ENCODE measurements around the gene OGFR. TPM values are rescaled to one million over a fixed set of nuclear protein-coding genes. Genes with fewer than 3 reads are reported as not detected.

The OGFR gene
- total RNA-seq, 1 experiment from 2014 or later: 46.1 TPM

- intact Hi-C loops (cut with micrococcal nuclease; ENCODE audit: unreplicated experiment): no loop called here
- ChIA-PET CTCF (interaction anchor here (1.6 to 1.7 kb wide), 2 partner anchors 9 kb away, joined by 6 to 8 read pairs; no protein-coding TSS in a partner anchor), POLR2A (ENCODE audit: low non-redundant PET) (interaction anchor here (0.6 kb wide), 1 partner anchor 26 kb away, joined by 3 read pairs; no protein-coding TSS in a partner anchor)
- Histone ChIP-seq H3K9me3 (ENCODE audit: low read depth, low read length, poor library complexity, severe bottlenecking) (no peaks in the 10 kb centered on the region), H3K27ac (ENCODE audit: low read depth, low read length, poor library complexity, severe bottlenecking) (no peak overlapping the region), H3K4me1 (ENCODE audit: insufficient read depth, low read length, poor library complexity, severe bottlenecking) (peaks cover 18% of the 10 kb centered on the region), H3K4me3 (ENCODE audit: low read depth, low read length, poor library complexity, severe bottlenecking) (no peak overlapping the region), H3K27me3 (replicated peaks; ENCODE audit: insufficient read depth, low read depth, low read length, poor library complexity) (no peaks in the 10 kb centered on the region), H3K36me3 (ENCODE audit: insufficient read depth, low read length, poor library complexity, severe bottlenecking) (no peaks in the 10 kb centered on the region)
- BruUV-seq (replicated peaks): no TSS peak
- DNase-seq (ENCODE audit: low spot score): peak; percentile 64
- TF ChIP-seq CTCF (conservative IDR thresholded peaks at IDR 0.05; ENCODE audit: low read depth, low read length) (peak; percentile 52), EZH2 (IDR thresholded peaks at IDR 0.05; ENCODE audit: borderline replicate concordance, low read depth, low read length, poor library complexity, severe bottlenecking) (no peak)
Observed at GRCh38 chr20:62782149-62782892, 22.3 kb upstream of the OGFR start.

- Histone ChIP-seq H3K9me3 (ENCODE audit: low read depth, low read length, poor library complexity, severe bottlenecking) (no peaks in the 10 kb centered on the region), H3K4me3 (ENCODE audit: low read depth, low read length, poor library complexity, severe bottlenecking) (no peak overlapping the region), H3K27me3 (replicated peaks; ENCODE audit: insufficient read depth, low read depth, low read length, poor library complexity) (no peaks in the 10 kb centered on the region), H3K4me1 (ENCODE audit: insufficient read depth, low read length, poor library complexity, severe bottlenecking) (peaks cover 16% of the 10 kb centered on the region), H3K36me3 (ENCODE audit: insufficient read depth, low read length, poor library complexity, severe bottlenecking) (no peaks in the 10 kb centered on the region), H3K27ac (ENCODE audit: low read depth, low read length, poor library complexity, severe bottlenecking) (no peak overlapping the region)
- intact Hi-C loops (cut with micrococcal nuclease; ENCODE audit: unreplicated experiment): no loop called here
- TF ChIP-seq EZH2 (IDR thresholded peaks at IDR 0.05; ENCODE audit: borderline replicate concordance, low read depth, low read length, poor library complexity, severe bottlenecking) (no peak), CTCF (conservative IDR thresholded peaks at IDR 0.05; ENCODE audit: low read depth, low read length) (no peak)
- CTCF ChIA-PET: interaction anchor here (1.6 to 1.7 kb wide), 2 partner anchors 9 to 10 kb away, joined by 6 to 8 read pairs; no protein-coding TSS in a partner anchor
- DNase-seq (ENCODE audit: low spot score): no peak
- POLR2A ChIA-PET (ENCODE audit: low non-redundant PET): no interaction called here
- no TSS peak for BruUV-seq (replicated peaks)
Observed at GRCh38 chr20:62782893-62783278, 21.7 kb upstream of the OGFR start.

- ChIA-PET CTCF (no interaction called here), POLR2A (ENCODE audit: low non-redundant PET) (no interaction called here)
- Histone ChIP-seq H3K36me3 (ENCODE audit: insufficient read depth, low read length, poor library complexity, severe bottlenecking) (no peaks in the 10 kb centered on the region), H3K4me3 (ENCODE audit: low read depth, low read length, poor library complexity, severe bottlenecking) (no peak overlapping the region), H3K27me3 (replicated peaks; ENCODE audit: insufficient read depth, low read depth, low read length, poor library complexity) (no peaks in the 10 kb centered on the region), H3K9me3 (ENCODE audit: low read depth, low read length, poor library complexity, severe bottlenecking) (no peaks in the 10 kb centered on the region), H3K27ac (ENCODE audit: low read depth, low read length, poor library complexity, severe bottlenecking) (no peak overlapping the region), H3K4me1 (ENCODE audit: insufficient read depth, low read length, poor library complexity, severe bottlenecking) (peaks cover 16% of the 10 kb centered on the region)
- intact Hi-C loops (cut with micrococcal nuclease; ENCODE audit: unreplicated experiment): no loop called here
- no peak for DNase-seq (ENCODE audit: low spot score)
- no TSS peak for BruUV-seq (replicated peaks)
- TF ChIP-seq EZH2 (IDR thresholded peaks at IDR 0.05; ENCODE audit: borderline replicate concordance, low read depth, low read length, poor library complexity, severe bottlenecking) (no peak), CTCF (conservative IDR thresholded peaks at IDR 0.05; ENCODE audit: low read depth, low read length) (no peak)
Observed at GRCh38 chr20:62784497-62784896, 20.1 kb upstream of the OGFR start.
